NCI-H774 (cell line): ENCODE data around the gene SPATS2.

Source experiments
- DNase-seq: peaks from one replicate; lab custom pipeline; 2025; lab: John Stamatoyannopoulos, UW

Gene SPATS2

DNA sequence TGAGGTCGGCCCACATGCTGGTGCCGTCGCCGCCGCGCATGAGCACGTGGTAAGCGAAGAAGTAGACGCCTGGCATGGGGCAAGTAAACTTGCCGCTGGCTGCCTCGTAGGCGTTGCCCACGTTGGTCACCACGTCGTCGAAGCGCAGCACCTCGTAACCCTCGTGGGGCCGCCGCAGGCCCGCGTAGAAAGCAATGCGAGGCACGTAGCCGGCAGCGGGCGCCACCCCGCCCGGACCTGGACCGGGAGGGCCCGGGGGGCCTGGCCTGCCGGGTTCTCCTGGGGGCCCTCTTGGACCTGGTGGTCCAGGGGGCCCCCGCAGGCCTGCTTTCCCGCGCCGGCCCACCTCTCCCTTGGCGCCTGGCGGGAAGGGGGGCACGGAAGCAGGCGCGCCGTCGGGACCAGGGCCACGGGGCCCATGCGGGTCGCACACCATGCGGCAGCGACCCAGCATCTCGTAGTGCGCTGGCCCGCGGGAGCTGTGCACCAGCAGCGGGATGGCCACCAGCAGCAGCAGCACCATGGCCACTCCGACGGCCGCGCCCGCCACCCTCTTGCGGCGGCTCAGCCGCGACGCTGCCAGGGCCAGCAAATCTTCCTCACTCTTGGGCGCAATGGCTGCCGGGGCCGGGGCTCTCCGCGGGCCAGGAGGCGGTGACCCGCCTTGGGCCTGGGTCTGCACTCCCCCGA lies 31.2 kb upstream of the SPATS2 start:
- DNase-seq, result no peak

GRCh38 chr12:49336645-49337584 lies 30.3 kb upstream of the SPATS2 start, which contains the start of gene C1QL4:
TSS of gene C1QL4 (minus strand) at chr12:49337188. CDS start at chr12:49336477, 711 bp downstream.
- peak; percentile 76 for DNase-seq

- no peak for DNase-seq
These were observed 28.3 kb upstream of the SPATS2 start for GRCh38 chr12:49338830-49339463.

GRCh38 chr12:49339464-49339861 lies 27.8 kb upstream of the SPATS2 start:
- no peak for DNase-seq

DNA sequence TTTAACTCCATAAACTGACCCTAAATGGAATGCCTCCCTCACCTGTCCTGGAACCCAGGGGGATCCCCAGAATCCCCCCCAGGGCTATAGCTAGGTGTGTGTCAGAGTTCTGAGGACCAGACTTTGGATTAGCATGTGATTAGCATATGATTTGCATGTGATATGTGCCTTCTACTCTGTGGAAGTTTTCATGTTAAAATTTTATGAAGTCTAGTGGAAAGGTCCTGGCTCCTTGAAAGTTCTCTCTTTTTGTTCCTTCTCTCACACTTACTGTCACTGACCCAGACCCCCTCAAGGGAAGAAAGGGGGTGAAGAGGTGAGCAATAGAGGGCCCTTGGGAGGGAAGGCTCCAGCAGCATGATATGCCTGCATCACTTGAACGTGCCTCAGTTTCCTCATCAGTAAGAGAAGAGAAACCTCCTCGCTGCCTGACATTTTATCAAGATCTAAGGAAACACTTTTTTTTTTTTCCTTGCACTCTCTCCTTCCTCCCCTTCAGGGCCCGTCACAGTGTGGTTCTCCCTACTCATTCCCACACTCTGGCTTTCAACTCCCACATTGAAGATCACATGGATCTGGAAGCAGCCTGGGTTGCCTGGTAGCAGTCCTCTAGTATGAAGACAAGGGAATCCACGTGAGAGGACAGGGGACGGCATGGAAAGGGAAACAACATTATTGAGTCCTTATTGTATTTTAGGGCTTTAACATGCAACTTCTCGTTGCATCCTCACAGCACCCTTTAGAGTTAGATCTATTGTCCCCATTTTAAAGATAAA lies 27.0 kb upstream of the SPATS2 start:
- DNase-seq, result no peak

- no peak for DNase-seq
These were observed 26.1 kb upstream of the SPATS2 start for GRCh38 chr12:49340971-49341776.

GRCh38 chr12:49341777-49342065 lies 25.5 kb upstream of the SPATS2 start:
- no peak for DNase-seq

GRCh38 chr12:49342066-49342913 lies 25.0 kb upstream of the SPATS2 start:
- DNase-seq, result peak; percentile 79

DNA sequence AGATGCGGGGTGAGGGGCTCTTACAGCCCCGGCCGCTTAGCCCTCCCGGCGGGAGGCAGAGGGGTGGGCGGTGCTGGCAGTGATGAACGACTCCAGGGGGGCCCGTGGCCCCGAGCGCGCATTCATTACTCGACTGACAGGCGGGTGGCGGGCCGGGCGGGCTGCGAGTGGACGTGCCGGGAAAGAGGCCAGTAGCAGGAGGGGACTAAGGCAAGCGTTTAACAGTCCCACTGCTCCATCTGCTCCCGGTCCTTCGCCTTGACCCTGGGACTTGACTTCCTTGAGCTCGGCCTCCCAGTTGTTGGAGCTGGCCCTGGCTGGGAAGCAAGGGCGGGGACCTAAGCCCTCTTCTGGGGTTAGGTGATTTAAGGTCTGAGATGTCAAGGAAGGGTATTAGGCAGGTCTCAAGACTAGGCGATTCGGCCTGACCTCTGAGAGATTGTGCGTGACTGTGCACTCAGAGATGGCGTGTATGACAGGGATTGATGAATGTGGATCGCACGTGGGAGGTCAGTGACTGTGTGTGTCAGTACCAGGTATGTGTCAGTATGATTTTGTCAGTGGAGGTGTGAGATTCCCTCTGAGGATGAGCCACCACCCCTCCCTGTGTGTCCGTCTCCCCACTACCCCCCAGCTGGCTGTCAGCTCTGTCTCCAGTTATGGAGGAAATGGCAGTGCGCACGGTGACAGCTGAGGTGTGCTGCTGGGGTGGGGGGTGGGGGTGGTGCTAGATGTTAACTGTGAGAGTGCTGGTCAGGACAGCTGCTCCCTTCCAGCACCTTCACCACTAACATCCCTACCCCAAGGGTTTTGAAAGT lies 24.1 kb upstream of the SPATS2 start:
- no peak for DNase-seq

DNA sequence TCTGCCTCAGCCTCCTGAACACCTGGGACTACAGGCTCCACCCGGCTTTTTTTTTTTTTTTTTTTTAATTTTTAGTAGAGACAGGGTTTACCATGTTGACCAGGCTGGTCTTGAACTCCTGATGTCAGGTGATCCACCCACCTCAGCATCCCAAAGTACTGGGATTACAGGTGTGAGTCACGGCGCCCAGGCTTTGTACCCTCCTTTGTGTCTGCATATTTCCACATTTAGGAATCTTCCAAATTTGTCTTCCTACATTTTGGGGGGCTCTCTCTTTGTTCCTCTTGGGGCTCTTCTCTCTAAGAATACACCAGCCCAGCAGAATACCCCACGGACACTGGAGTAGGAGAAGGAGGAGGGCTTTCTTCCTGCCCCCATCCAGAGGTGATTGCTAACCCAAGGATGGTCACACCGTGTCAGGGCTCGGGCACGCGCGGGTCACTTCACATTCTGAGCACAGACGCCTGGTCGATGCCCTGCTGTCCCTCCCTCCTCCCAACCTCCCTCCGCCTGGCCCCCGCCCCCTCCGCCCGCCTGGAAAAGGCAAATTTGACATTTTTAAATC lies 22.7 kb upstream of the SPATS2 start:
- no peak for DNase-seq

GRCh38 chr12:49345051-49345824 lies 22.0 kb upstream of the SPATS2 start:
- DNase-seq, result no peak

DNA sequence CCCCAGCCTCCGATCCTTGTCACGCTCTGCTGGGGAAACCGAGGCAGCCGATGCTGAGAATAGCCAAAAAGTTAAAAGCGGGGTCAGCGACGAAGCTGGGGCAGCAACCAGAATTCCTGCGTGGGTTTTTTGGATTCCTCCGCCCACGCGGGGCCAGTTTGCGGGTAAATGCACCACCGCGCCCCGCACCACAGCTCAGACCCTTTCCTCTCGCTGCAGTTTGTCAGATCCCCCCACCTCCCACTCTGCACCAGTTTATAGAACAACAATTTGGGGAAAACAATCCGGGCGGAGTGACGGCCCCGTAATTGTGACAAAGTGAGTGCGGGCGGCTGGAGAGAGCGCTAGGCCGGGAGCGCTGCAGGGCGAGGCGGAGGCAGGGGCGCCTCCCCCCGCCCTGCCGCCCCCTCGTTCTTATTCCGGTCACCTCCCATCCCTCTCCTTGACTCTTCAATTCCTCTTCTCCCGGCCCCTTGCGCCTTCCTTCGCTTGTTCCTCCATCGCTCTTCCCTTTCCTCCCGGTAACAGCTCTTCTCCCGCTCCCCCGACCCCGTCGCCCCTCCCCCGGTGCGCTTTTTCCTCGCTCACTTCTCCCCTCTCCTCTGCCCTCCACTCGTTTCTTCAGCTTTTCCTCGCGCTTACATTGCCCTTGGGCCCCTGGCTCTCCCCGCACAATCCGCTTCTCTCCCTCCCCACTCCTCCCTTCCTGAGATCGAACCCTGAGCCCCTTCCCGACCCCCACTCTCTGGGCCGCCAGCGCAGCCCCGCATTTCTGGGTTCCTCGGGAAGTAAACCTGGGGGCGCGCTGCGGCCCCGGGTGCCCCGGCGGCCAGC lies 21.2 kb upstream of the SPATS2 start:
- DNase-seq, result no peak

GRCh38 chr12:49346659-49347310 lies 20.5 kb upstream of the SPATS2 start, which contains the start of gene DNAJC22:
TSS of gene DNAJC22 (plus strand) at chr12:49346888. CDS start at chr12:49348873, 1,985 bp downstream.
- DNase-seq, result peak; percentile 31

- DNase-seq, result peak; percentile 87
These were observed 19.7 kb upstream of the SPATS2 start for GRCh38 chr12:49347311-49348193.

- DNase-seq, result no peak
These were observed 18.5 kb upstream of the SPATS2 start for GRCh38 chr12:49348781-49349180.

DNA sequence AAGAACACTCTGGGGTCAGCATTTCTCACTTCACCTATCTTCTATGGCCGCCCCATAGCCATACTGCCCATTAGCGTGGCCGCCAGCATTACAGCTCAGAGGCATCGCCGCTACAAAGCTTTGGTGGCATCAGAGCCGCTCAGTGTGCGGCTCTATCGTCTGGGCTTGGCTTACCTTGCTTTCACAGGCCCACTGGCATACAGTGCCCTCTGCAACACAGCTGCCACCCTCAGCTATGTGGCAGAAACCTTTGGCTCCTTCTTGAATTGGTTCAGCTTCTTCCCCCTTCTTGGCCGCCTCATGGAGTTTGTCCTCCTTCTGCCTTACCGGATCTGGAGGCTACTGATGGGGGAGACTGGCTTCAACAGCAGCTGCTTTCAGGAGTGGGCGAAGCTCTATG lies 18.0 kb upstream of the SPATS2 start:
- DNase-seq, result no peak
